Measurements from ENCODE around the gene DARS1.

DARS1 gene

GRCh38 chr2:136016836-136017235 lies 31.4 kb upstream of the DARS1 start:
- no peak for TF ChIP-seq CTCF (conservative IDR thresholded peaks at IDR 0.05; ENCODE audit: low read depth, low read length)
- H3K4me3 ChIP-seq (ENCODE audit: low read depth, low read length) = no peak overlapping the region
- no peak for DNase-seq (ENCODE audit: low read depth)

GRCh38 chr2:136016427-136016826 lies 31.0 kb upstream of the DARS1 start:
- H3K4me3 ChIP-seq (ENCODE audit: low read depth, low read length) = no peak overlapping the region
- DNase-seq (ENCODE audit: low read depth) = no peak
- TF ChIP-seq CTCF (conservative IDR thresholded peaks at IDR 0.05; ENCODE audit: low read depth, low read length) = no peak

- no peak for DNase-seq (ENCODE audit: low read depth)
- H3K4me3 ChIP-seq (ENCODE audit: low read depth, low read length) = no peak overlapping the region
- no peak for TF ChIP-seq CTCF (conservative IDR thresholded peaks at IDR 0.05; ENCODE audit: low read depth, low read length)
Measured at GRCh38 chr2:136015699-136016098, 30.3 kb upstream of the DARS1 start.

- no peak for DNase-seq (ENCODE audit: low read depth)
- TF ChIP-seq CTCF (conservative IDR thresholded peaks at IDR 0.05; ENCODE audit: low read depth, low read length) = no peak
- H3K4me3 ChIP-seq (ENCODE audit: low read depth, low read length) = no peak overlapping the region
Measured at GRCh38 chr2:136014411-136014810, 29.0 kb upstream of the DARS1 start.

- no peak overlapping the region for H3K4me3 ChIP-seq (ENCODE audit: low read depth, low read length)
- TF ChIP-seq CTCF (conservative IDR thresholded peaks at IDR 0.05; ENCODE audit: low read depth, low read length) = no peak
- DNase-seq (ENCODE audit: low read depth) = no peak
Measured at GRCh38 chr2:136013955-136014354, 28.5 kb upstream of the DARS1 start.

- no peak overlapping the region for H3K4me3 ChIP-seq (ENCODE audit: low read depth, low read length)
- no peak for TF ChIP-seq CTCF (conservative IDR thresholded peaks at IDR 0.05; ENCODE audit: low read depth, low read length)
- no peak for DNase-seq (ENCODE audit: low read depth)
Measured at GRCh38 chr2:136013136-136013685, 27.8 kb upstream of the DARS1 start.

GRCh38 chr2:136012315-136012714 lies 26.9 kb upstream of the DARS1 start:
- TF ChIP-seq CTCF (conservative IDR thresholded peaks at IDR 0.05; ENCODE audit: low read depth, low read length) = no peak
- no peak overlapping the region for H3K4me3 ChIP-seq (ENCODE audit: low read depth, low read length)
- no peak for DNase-seq (ENCODE audit: low read depth)

All from choroid plexus epithelial cell (primary cell).